A375 (cell line): ENCODE results near the gene SPCS1. TPM values are rescaled to one million over a fixed set of nuclear protein-coding genes. Genes with fewer than 3 reads are reported as not detected.

Experiments used
- small RNA-seq: library from RNA; depleted of rRNA; stranded (forward); fragments of <200 nt; gene quantifications from one replicate; pipeline ENCODE3, GENCODE V24; 2014
- total RNA-seq: library from RNA; depleted of rRNA; stranded (reverse); fragments of >200 nt; shearing (Covaris generic); gene quantifications from 2 replicates; pipeline ENCODE4 v1.2.3, GENCODE V29; 2014; rRNA removed

Gene SPCS1
- total RNA-seq: 121 and 129 TPM in 2 replicates

DNA sequence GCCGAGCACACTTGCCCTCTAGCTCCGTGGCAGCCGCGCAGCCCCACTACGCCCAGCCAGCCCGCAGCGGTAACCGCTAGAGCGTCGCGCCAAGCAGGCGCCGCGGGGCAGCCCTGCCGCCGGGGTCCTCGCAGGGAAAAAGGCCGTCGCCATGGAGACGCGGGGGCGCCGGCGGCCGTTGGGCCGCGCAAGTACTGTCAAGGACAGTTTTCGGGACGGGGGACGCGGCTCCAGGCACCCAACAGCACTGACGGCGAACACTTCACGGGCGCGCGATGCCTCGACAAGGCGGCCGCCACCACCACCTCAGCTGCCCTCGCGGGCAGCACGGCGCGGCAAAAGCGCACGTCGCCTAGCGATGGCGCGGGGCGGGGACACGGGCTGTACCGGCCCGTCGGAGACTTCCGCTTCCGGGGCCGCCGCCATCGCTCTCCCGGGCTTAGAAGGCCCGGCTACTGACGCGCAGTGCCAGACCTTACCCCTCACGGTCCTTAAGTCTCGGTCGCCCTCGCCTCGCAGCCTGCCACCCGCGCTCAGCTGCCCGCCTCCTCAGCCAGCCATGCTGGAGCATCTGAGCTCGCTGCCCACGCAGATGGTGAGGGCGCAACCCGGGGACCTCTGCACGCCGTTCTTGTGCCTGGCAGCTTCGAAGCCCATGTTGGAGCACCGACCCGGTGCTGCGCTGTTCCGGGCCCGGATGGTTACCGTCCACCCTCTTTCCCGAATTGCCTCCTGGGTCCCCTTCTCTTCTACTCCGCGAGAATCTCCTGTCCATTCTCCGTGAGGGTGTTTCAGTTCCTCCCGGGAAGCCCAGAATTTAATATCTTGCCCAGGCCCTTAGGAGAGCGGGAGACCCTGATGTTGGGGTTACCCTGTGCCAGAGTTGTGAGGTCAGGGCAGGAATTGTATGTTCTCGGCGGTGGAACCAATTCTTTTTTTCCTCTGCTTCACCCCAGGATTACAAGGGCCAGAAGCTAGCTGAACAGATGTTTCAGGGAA is at the start of gene SPCS1, which contains the start of gene GLT8D1:
Gene SPCS1, plus strand, starts transcription at position 419 of the 999 bp plus-strand sequence. Its CDS starts 141 bp downstream, at position 560.
Gene GLT8D1, minus strand, starts transcription at position 104 of the 999 bp plus-strand sequence. CDS start 5,331 bp downstream, outside the sequence.

DNA sequence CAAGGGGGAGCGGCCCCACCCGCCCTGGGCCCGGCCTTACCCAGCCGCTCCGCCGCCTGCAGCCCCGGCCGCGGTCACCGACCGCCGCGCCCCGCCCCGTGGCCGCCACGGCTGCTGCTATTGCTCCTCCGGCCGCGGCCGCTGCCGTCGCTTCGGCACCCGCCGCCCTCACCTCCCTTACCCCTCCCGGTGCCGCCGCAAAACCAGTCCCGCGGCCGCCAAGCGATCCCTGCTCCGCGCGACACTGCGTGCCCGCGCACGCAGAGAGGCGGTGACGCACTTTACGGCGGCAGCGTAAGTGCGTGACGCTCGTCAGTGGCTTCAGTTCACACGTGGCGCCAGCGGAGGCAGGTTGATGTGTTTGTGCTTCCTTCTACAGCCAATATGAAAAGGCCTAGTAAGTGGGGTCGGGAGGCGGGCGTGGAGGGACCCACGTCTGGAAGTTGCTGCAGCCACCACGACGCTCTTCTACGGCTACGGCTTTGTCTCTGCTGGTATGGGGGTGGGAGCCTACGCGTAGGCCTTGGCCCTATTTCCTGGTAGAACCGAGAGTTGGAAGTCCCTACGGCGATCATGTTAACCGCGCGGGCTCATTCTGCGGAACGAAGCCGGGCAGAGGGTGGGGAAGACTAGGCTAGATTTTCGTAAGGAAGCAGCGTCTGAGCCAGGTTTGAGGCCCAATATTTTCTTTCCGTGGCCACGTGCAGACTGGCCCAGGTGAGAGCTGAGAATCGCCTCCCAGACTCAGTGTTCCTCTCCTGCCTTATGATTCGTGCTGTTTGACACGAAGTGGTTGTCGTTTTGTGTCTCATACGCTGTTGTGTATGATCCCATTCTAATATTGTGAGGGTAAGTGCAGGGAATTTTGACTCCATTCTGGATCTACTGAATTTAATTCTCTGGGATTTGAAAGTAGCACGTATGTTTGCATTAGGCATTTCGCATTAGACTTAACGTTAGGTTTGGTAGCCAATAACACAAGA is 19.9 kb upstream of the SPCS1 start, which contains the start of the genes GNL3 and PBRM1:
Gene GNL3, plus strand, starts transcription at position 324 of the 983 bp plus-strand sequence. Its CDS starts 61 bp downstream, at position 385.
Gene PBRM1, minus strand, starts transcription at position 205 of the 983 bp plus-strand sequence.

Small RNA genes within 50 kb of the gene (small RNA-seq; reads per million reads assigned to genes)
- gene AC006254.2: not detected
- 3,712 reads per million, percentile 99 among the genes with 10 or more reads in this experiment for gene RF00569
- gene RF01183: not detected
- gene SNORD19: 0.21 reads per million
- gene SNORD19B: not detected
- gene SNORD69: 1,656 reads per million, percentile 99 among the genes with 10 or more reads in this experiment

Other genes with a start within 250 kb of the SPCS1 start
- gene STAB1, start 210.8 kb upstream of the SPCS1 start, total RNA-seq: 0.15 TPM in 1 of 2 replicates, not detected in the other
- gene NT5DC2, start 172.2 kb upstream of the SPCS1 start, total RNA-seq: 46.1 and 59.3 TPM in 2 replicates
- 27.8 and 29.5 TPM in 2 replicates for gene UQCC5, start 169.5 kb upstream of the SPCS1 start, total RNA-seq
- 35.8 and 45.3 TPM in 2 replicates for gene PBRM1, start 20.2 kb upstream of the SPCS1 start, total RNA-seq
- 286 and 339 TPM in 2 replicates for gene GNL3, start 20.1 kb upstream of the SPCS1 start, total RNA-seq
- 68.8 and 79.7 TPM in 2 replicates for gene GLT8D1, start 315 bp upstream of the SPCS1 start, total RNA-seq
- gene NEK4, start 64.8 kb downstream of the SPCS1 start, total RNA-seq: 19.0 and 23.7 TPM in 2 replicates
- not detected in 2 replicates for gene ITIH1, start 71.5 kb downstream of the SPCS1 start, total RNA-seq
- gene ITIH3, start 88.7 kb downstream of the SPCS1 start, total RNA-seq: 0.05 TPM in 1 of 2 replicates, not detected in the other
- 2.3 and 2.7 TPM in 2 replicates for gene ITIH4, start 124.6 kb downstream of the SPCS1 start, total RNA-seq
- gene MUSTN1, start 128.9 kb downstream of the SPCS1 start, total RNA-seq: not detected in 2 replicates
- gene STIMATE, start 191.4 kb downstream of the SPCS1 start, total RNA-seq: 12.1 and 19.5 TPM in 2 replicates